Gastrocnemius medialis (tissue), 4 donors: ENCODE measurements around the gene RB1.

Experiments used
- POLR2A ChIP-seq, 2 donors: fragments of 450-650 bp; IDR thresholded peaks; one replicate each; pipeline ENCODE4 v1.6.1; 2017; ENCODE audit warnings: antibody characterized with exemption in 2 of 2, mild to moderate bottlenecking in 2 of 2, moderate library complexity in 2 of 2
- TF ChIP-seq, protein P1 (sequence below), 5 experiments: fragments of 450-650 bp in 3 of 5; fragments of 200-600 bp in 2 of 5; sonication (generic) in 2 of 5; IDR thresholded peaks in 4 of 5; conservative IDR thresholded peaks in 1 of 5; 1 replicate in 4 of 5; 2 replicates in 1 of 5; pipeline ENCODE4 v1.5.1; 2016 to 2019; ENCODE audit warnings: antibody characterized with exemption in 5 of 5, mild to moderate bottlenecking in 3 of 5, moderate library complexity in 3 of 5

- TF ChIP-seq POLR2A (IDR thresholded peaks at IDR 0.05) = no peak
- TF ChIP-seq, protein P1, sequence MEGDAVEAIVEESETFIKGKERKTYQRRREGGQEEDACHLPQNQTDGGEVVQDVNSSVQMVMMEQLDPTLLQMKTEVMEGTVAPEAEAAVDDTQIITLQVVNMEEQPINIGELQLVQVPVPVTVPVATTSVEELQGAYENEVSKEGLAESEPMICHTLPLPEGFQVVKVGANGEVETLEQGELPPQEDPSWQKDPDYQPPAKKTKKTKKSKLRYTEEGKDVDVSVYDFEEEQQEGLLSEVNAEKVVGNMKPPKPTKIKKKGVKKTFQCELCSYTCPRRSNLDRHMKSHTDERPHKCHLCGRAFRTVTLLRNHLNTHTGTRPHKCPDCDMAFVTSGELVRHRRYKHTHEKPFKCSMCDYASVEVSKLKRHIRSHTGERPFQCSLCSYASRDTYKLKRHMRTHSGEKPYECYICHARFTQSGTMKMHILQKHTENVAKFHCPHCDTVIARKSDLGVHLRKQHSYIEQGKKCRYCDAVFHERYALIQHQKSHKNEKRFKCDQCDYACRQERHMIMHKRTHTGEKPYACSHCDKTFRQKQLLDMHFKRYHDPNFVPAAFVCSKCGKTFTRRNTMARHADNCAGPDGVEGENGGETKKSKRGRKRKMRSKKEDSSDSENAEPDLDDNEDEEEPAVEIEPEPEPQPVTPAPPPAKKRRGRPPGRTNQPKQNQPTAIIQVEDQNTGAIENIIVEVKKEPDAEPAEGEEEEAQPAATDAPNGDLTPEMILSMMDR (IDR thresholded peaks at IDR 0.05 in 4 of 5, conservative IDR thresholded peaks at IDR 0.05 in 1 of 5) = no peak
These were observed 125.5 kb downstream of the RB1 start for GRCh38 chr13:48429036-48429435.
